SH-SY5Y (cell line): ENCODE data around the gene LSM10.

Experiments used
- GATA2 ChIP-seq: IDR thresholded peaks from 2 replicates; pipeline ENCODE4 v1.6.1; 2011; ENCODE audit warnings: mild to moderate bottlenecking, low read depth, low read length
- GATA3 ChIP-seq: IDR thresholded peaks from 2 replicates; pipeline ENCODE4 v1.6.1; 2011; ENCODE audit warnings: low read depth, mild to moderate bottlenecking, low read length, moderate library complexity

LSM10 gene

DNA sequence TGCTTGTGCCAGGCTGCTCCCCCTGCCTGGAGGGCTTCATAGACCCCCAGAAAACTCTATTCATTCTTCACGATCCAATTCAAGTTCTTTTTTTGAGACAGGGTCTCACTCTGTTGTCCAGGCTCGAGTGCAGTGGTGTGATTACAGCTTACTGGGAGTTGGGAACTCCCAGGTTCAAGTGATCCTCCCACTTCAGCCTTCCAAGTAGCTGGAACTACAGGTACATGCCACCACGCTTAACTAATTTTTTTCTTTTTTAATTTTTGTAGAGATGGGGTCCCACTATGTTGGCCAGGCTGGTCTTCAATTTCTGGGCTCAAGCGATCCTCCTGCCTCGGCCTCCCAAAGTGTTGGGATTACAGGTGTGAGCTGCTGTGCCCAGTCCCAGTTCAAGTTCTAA is 16.3 kb downstream of the LSM10 start:
- TF ChIP-seq GATA2: no peak
- TF ChIP-seq GATA3: no peak

GRCh38 chr1:36380782-36381181 is 16.9 kb downstream of the LSM10 start:
- TF ChIP-seq GATA2 (no peak), GATA3 (no peak)

DNA sequence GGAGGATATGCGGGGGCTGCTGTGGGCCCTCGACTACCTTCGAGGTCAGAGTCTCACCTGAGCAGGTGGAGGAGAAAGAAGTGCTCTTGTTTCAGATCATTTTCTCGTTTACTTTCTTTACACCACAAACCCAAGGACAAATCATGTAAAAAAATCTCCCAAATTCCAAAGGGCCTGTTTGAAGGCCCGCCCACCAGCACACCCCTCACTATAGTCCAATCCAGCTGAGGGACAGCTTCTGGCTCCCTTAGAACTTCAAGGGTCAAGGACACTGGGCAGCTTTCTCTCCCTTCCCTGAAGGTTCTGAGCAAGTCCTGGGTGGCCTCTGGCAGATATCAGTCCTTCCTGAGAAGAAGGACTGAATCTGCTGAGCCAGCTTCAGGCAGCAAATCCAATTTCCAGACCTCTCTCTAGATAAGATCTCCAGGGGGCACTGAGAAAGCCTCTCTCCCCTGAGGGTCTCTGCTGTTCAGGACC is 17.5 kb downstream of the LSM10 start:
- TF ChIP-seq GATA2: peak; percentile 78
- TF ChIP-seq GATA3: 0 out of 2 replicates have a peak, but pooled peaks have one; percentile 29

GRCh38 chr1:36377791-36378492 is 19.8 kb downstream of the LSM10 start:
- no peak for TF ChIP-seq GATA3
- no peak for TF ChIP-seq GATA2

- TF ChIP-seq GATA2 (no peak), GATA3 (no peak)
Observed at GRCh38 chr1:36372617-36373016, 25.1 kb downstream of the LSM10 start.

DNA sequence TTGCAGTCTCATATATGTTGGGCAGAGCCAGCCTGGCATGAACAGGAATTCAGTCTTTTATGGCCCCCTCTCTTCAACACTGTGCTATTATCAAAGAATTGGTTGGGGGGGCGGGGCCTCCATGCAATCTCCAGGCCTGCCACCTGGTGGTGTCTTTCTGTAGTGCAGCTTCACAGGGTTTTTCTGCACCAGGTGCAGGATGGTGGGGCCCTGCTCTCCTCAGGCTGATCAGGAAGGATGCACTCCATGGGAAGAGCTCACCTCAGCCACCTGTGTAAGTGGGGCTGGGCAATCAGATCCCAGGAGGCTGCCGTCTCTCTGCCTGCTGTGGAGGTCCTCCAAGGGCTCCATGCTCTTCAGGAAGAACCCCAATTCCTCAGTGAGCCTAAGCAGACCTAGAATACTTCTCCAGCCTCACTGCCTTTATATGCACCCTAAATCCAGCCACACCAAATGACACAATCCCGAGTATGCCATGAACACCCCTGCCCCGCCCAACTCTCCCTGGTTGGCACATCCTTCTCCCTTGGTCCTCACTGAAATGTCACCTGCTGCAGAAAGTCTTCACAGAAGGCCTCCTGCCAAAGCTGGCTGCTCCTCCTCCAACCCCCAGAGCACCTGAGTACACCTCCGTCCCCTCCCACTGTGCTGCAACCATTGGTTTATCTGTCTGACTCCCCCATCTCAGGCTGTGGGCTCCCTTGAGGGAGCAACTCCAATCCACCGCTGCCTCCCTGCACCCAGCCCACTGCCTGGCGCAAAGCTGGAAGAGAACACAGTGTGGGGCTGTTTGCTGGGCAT is 28.4 kb downstream of the LSM10 start:
- no peak for TF ChIP-seq GATA3
- TF ChIP-seq GATA2: no peak

DNA sequence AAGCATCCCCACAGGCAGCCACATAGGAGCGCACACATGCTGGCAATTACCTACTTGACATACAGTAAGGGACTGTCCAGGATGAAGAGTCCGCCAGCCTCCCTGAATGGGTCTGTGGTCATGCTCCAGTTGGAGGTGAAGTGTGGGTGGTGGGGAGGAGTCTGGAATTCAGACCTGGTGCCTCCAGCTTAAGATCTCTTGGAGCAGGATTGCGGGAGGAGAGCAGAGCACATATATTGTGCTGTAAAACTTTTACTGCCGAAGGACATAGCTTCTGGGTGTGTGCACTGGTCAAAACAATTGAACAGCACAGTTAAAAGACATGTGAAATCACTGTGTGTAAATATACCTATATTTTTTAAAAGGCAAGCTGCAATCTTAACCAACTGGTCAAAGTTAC is 29.9 kb downstream of the LSM10 start:
- TF ChIP-seq GATA2 (no peak), GATA3 (no peak)

DNA sequence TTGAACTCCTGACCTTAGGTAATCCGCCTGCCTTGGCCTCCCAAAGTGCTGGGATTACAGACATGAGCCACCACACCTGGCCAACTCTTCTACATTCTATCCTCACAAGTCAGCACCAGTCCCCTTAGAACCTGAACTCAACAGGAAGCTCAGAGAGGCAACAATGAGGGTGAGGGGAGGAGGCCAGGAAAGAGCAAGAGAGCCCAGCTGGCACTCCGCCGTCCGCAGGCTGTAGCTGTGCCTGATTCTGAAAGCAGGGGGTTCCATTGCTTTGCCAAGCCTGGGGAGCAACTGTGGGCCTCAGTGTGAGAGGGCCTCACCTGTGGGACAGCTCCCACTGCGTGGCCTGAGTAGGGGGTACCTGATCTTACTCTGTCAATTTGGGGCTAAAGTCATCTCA is 30.6 kb downstream of the LSM10 start:
- TF ChIP-seq GATA2 (no peak), GATA3 (no peak)

DNA sequence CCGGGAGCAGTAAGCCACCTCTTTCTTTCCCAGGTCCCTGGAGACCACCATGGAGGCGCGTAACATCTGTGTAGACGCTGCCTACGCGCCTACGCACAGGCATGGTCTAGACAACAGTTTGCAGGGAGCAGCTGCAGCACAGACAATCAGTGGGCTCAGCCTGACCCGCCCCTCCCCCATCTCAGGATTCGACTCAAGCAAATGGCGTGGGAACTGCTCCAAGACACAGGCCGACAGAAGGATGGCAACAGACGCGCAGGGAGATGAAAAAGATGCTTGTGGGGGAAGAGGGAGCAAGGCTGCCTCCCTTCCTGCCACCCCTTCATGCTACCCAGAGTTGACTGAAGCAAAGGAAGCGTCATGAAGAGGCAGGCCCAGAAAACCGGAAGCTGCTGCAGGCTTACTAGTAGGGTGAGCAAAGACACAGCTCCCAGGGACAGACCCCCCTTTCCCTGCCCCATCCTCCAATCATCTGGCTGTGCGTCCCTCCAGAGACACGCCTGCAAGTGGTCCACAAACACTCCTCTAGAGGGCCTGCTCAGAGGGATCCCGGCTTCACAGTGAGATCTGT is 31.5 kb downstream of the LSM10 start:
- TF ChIP-seq GATA3 (no peak), GATA2 (no peak)

GRCh38 chr1:36365381-36365780 is 32.3 kb downstream of the LSM10 start:
- TF ChIP-seq GATA3: no peak
- no peak for TF ChIP-seq GATA2

GRCh38 chr1:36359911-36360550 is 37.7 kb downstream of the LSM10 start:
- TF ChIP-seq GATA3 (no peak), GATA2 (no peak)

DNA sequence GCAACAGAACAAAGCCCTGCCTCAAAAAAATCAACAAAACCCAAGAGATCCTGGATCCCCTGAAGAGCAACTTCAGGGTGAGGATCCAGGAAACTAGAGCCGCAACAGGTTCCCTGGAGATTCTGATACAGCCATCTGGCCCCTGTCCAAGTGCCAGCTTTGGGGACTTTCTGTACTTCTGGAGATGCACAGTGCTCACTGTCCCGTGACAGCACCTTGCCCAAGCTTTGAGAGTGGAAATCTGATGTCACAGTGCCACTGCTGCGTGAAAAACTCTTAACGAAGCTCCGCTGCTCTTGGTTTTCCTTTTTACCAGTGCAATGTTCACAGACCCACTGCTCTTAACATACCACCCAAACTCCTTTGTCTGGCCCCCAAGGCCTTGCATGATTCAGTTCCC is 38.3 kb downstream of the LSM10 start:
- TF ChIP-seq GATA2 (no peak), GATA3 (no peak)

- no peak for TF ChIP-seq GATA3
- no peak for TF ChIP-seq GATA2
Observed at GRCh38 chr1:36358514-36359084, 39.1 kb downstream of the LSM10 start.

DNA sequence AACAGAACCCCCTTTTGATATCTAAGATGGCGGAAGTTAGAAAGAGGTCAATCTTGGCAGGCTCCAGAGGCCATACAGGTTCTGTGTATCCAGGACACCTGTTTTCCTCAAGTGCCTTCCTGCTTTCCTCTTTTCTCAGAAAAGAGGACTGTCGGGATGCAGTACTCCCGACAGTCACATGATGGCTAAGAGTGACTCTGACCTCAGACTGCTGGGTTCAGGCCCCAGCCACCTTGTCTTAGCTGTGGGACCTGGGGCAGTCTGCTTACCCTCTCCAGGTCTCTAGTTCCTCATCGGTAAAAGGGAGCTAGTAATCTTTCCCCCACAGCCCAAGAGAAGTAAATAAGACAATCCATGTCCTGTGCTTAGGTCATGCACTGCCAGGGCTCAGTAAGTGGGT is 41.9 kb downstream of the LSM10 start:
- TF ChIP-seq GATA2 (no peak), GATA3 (no peak)

- no peak for TF ChIP-seq GATA2
- no peak for TF ChIP-seq GATA3
Observed at GRCh38 chr1:36354486-36354885, 43.2 kb downstream of the LSM10 start.
